ENCODE data around the gene VCP.
"Not testable (repeated sequence)": the region's sequence is repeated elsewhere in the genome, so short reads cannot be mapped to it uniquely, and the experiment has no call there.

GRCh38 chr9:35023443-35023842 is 49.0 kb downstream of the VCP start:
- not testable (repeated sequence) for TF ChIP-seq ZNF580 (tag by site-specific recombination; IDR thresholded peaks at IDR 0.05); ZBTB1 (tag by site-specific recombination; IDR thresholded peaks at IDR 0.05); KLF16 (tag by site-specific recombination; IDR thresholded peaks at IDR 0.05); MZF1 (tag by site-specific recombination; IDR thresholded peaks at IDR 0.05; ENCODE audit: borderline replicate concordance); ZSCAN5A (tag by site-specific recombination; IDR thresholded peaks at IDR 0.05); ZFP3 (tag by site-specific recombination; IDR thresholded peaks at IDR 0.05; ENCODE audit: low read depth); YY1 (tag by site-specific recombination; IDR thresholded peaks at IDR 0.05); ZNF114 (tag by site-specific recombination; IDR thresholded peaks at IDR 0.05); ZNF549 (tag by site-specific recombination; IDR thresholded peaks at IDR 0.05); ZNF184 (tag by site-specific recombination; IDR thresholded peaks at IDR 0.05); ZNF501 (tag by site-specific recombination; IDR thresholded peaks at IDR 0.05)
- TF ChIP-seq, protein P1, sequence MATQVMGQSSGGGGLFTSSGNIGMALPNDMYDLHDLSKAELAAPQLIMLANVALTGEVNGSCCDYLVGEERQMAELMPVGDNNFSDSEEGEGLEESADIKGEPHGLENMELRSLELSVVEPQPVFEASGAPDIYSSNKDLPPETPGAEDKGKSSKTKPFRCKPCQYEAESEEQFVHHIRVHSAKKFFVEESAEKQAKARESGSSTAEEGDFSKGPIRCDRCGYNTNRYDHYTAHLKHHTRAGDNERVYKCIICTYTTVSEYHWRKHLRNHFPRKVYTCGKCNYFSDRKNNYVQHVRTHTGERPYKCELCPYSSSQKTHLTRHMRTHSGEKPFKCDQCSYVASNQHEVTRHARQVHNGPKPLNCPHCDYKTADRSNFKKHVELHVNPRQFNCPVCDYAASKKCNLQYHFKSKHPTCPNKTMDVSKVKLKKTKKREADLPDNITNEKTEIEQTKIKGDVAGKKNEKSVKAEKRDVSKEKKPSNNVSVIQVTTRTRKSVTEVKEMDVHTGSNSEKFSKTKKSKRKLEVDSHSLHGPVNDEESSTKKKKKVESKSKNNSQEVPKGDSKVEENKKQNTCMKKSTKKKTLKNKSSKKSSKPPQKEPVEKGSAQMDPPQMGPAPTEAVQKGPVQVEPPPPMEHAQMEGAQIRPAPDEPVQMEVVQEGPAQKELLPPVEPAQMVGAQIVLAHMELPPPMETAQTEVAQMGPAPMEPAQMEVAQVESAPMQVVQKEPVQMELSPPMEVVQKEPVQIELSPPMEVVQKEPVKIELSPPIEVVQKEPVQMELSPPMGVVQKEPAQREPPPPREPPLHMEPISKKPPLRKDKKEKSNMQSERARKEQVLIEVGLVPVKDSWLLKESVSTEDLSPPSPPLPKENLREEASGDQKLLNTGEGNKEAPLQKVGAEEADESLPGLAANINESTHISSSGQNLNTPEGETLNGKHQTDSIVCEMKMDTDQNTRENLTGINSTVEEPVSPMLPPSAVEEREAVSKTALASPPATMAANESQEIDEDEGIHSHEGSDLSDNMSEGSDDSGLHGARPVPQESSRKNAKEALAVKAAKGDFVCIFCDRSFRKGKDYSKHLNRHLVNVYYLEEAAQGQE (tag by site-specific recombination; IDR thresholded peaks at IDR 0.05) = not testable (repeated sequence)
- TF ChIP-seq, protein P2, sequence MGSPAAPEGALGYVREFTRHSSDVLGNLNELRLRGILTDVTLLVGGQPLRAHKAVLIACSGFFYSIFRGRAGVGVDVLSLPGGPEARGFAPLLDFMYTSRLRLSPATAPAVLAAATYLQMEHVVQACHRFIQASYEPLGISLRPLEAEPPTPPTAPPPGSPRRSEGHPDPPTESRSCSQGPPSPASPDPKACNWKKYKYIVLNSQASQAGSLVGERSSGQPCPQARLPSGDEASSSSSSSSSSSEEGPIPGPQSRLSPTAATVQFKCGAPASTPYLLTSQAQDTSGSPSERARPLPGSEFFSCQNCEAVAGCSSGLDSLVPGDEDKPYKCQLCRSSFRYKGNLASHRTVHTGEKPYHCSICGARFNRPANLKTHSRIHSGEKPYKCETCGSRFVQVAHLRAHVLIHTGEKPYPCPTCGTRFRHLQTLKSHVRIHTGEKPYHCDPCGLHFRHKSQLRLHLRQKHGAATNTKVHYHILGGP (tag by site-specific recombination; IDR thresholded peaks at IDR 0.05) = not testable (repeated sequence)
- TF ChIP-seq, protein P3, sequence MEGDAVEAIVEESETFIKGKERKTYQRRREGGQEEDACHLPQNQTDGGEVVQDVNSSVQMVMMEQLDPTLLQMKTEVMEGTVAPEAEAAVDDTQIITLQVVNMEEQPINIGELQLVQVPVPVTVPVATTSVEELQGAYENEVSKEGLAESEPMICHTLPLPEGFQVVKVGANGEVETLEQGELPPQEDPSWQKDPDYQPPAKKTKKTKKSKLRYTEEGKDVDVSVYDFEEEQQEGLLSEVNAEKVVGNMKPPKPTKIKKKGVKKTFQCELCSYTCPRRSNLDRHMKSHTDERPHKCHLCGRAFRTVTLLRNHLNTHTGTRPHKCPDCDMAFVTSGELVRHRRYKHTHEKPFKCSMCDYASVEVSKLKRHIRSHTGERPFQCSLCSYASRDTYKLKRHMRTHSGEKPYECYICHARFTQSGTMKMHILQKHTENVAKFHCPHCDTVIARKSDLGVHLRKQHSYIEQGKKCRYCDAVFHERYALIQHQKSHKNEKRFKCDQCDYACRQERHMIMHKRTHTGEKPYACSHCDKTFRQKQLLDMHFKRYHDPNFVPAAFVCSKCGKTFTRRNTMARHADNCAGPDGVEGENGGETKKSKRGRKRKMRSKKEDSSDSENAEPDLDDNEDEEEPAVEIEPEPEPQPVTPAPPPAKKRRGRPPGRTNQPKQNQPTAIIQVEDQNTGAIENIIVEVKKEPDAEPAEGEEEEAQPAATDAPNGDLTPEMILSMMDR (tag by site-specific recombination; IDR thresholded peaks at IDR 0.05) = not testable (repeated sequence)
